Bronchial epithelial cell (primary cell): ENCODE results near the gene PPP1R16B. TPM values are rescaled to one million over a fixed set of nuclear protein-coding genes. Genes with fewer than 3 reads are reported as not detected.

Source experiments
- DNase-seq: peaks from one replicate; pipeline ENCODE4 v3.0.0-alpha.2; 2010; ENCODE audit warnings: low read depth
- FAIRE-seq: peaks from 2 replicates; lab custom pipeline; 2011; peaks lifted over from hg19 to GRCh38; lab: Jason Lieb, UNC
- H3K27me3 ChIP-seq: 2 replicates; pipeline ENCODE4 v1.5.1; 2011; ENCODE audit warnings: low read length; ENCODE audit not compliant: control insufficient read depth, insufficient read depth
- H3K36me3 ChIP-seq: 2 replicates; pipeline ENCODE4 v1.5.1; 2011; ENCODE audit warnings: low read length; ENCODE audit not compliant: control insufficient read depth, insufficient read depth
- H3K4me3 ChIP-seq: 2 replicates; pipeline ENCODE4 v1.5.1; 2011; ENCODE audit warnings: mild to moderate bottlenecking, low read depth, low read length, control low read depth
- CTCF ChIP-seq: IDR thresholded peaks from 2 replicates; pipeline ENCODE4 v1.5.1; 2011; ENCODE audit warnings: mild to moderate bottlenecking, moderate library complexity, low read length, control low read depth, inconsistent platforms; ENCODE audit not compliant: insufficient read depth, severe bottlenecking
- total RNA-seq: library from RNA; depleted of rRNA; stranded (reverse); fragments of >200 nt; gene quantifications from 2 replicates; pipeline ENCODE4 v1.2.1, GENCODE V29; 2014

The PPP1R16B gene
- total RNA-seq, 1 donor from 2014 or later: 0.26 TPM

GRCh38 chr20:38882600-38882999 is 77.1 kb downstream of the PPP1R16B start:
- no peaks in the 10 kb centered on the region for H3K36me3 ChIP-seq
- DNase-seq: no peak
- H3K4me3 ChIP-seq: no peak overlapping the region
- TF ChIP-seq CTCF: no peak
- FAIRE-seq: no peak
- H3K27me3 ChIP-seq: no peaks in the 10 kb centered on the region

- no peak for TF ChIP-seq CTCF
- H3K36me3 ChIP-seq: no peaks in the 10 kb centered on the region
- H3K4me3 ChIP-seq: no peak overlapping the region
- FAIRE-seq (no peak), DNase-seq (no peak)
- no peaks in the 10 kb centered on the region for H3K27me3 ChIP-seq
These were observed 77.8 kb downstream of the PPP1R16B start for GRCh38 chr20:38883081-38883980.

- TF ChIP-seq CTCF: no peak
- Histone ChIP-seq H3K4me3 (no peak overlapping the region), H3K36me3 (no peaks in the 10 kb centered on the region), H3K27me3 (no peaks in the 10 kb centered on the region)
- DNase-seq: no peak
- no peak for FAIRE-seq
These were observed 78.7 kb downstream of the PPP1R16B start for GRCh38 chr20:38883981-38884733.

- Histone ChIP-seq H3K27me3 (no peaks in the 10 kb centered on the region), H3K4me3 (no peak overlapping the region), H3K36me3 (no peaks in the 10 kb centered on the region)
- FAIRE-seq (no peak), DNase-seq (no peak)
- no peak for TF ChIP-seq CTCF
These were observed 79.9 kb downstream of the PPP1R16B start for GRCh38 chr20:38885357-38885756.

GRCh38 chr20:38888059-38888831 is 82.7 kb downstream of the PPP1R16B start:
- no peak for DNase-seq

More at GRCh38 chr20:38888059-38888831, 82.7 kb downstream of the PPP1R16B start:
- FAIRE-seq: no peak
- Histone ChIP-seq H3K4me3 (no peak overlapping the region), H3K36me3 (no peaks in the 10 kb centered on the region), H3K27me3 (peaks cover 3% of the 10 kb centered on the region)
- no peak for TF ChIP-seq CTCF
